ENCODE data around the gene PIK3C2G. TPM values are rescaled to one million over a fixed set of nuclear protein-coding genes. Genes with fewer than 3 reads are reported as not detected.

The PIK3C2G gene
- total RNA-seq, 1 donor from 2014 or later, result not detected

DNA sequence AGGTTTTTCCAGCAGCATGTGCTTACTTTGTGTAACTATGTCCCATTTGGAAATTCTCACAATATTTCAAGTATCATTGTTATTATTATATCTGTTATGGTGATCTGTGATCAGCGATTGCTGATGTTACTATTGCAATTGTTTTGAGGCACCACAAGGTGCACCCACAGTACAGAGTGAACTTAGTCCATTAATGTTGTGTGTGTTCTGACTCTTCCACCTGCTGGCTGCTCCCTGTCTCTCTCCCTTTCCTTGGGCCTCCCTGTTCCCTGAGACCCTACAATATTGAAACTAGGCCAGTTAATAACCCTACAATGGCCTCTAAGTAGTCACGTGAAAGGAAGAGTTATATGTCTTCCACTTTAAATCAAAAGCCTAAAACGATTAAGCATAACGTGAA, 153.9 kb downstream of the PIK3C2G start:
- intact Hi-C loops (cut with micrococcal nuclease), result no loop called here

DNA sequence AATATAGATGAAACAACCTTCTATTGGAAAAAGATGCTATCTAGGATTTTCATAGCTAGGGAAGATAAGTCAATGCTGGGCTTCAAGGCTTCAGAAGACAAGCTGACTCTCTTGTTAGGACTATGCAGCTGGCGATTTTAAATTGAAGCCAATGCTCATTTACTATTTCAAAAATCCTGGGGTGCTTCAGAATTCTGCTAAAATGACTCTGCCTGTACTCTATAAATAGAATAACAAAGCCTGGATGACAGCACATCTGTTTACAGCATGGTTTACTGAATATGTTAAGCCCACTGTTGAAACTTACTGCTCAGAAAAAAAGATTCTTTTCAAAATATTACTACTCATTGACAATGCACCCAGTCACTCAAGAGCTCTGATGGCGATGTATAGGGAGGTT, 155.1 kb downstream of the PIK3C2G start:
- intact Hi-C loops (cut with micrococcal nuclease), result no loop called here

DNA sequence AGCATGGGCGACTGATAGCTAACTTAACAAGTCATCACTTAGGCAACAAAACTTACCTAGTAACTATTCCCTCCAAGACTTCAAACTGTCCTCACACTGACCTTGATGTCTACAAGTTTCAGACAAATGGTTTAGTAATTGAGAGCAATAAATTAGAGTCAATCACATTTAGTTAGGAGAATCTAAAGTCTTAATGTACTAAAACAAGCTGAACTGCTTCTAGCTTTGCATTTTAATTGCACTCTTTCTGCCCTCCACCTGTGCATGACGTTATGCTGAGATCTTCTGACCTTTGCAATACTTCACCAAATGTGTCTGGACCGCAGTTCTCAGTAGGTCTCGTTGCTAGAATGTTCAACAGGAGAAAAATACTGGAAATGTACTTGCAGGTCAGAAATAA, 158.0 kb downstream of the PIK3C2G start:
- intact Hi-C loops (cut with micrococcal nuclease), result no loop called here

DNA sequence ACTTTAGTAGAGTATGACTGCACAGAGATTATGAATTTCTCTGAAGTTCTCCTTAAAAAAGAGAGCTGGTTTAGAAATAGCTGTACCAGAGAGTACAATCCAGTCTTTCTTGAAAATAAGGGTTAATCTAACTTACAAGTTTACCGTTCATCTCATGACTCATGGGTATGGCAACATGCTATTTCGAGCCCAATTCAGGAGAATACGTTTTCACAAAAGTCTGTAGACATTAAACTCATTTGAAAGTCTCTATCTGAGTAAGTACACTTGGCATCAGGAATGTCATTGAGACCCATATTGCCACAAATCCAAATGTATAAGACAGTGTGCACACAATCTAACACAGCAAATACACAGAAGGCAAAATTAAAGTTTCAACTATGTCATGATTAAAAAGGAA, 160.5 kb downstream of the PIK3C2G start:
- intact Hi-C loops (cut with micrococcal nuclease), result no loop called here

DNA sequence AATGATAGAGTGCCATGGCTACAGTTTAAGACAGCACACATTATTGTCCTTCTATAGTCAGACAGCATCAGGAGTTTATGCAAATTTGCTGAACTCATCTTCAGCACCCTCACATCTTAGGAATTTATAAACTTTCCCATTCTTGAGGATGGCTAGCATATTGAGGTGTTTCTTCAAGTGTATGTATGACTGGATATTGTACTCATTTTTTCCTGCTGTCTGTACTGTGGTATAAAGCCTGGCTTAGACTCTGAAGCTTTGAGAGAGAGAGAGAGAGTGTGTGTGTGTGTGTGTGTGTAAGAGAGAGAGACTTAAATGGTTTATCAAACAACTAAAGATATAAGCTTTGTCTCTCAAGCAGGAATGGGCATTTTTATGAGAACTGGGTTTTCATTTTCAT, 161.6 kb downstream of the PIK3C2G start:
- intact Hi-C loops (cut with micrococcal nuclease), result no loop called here

DNA sequence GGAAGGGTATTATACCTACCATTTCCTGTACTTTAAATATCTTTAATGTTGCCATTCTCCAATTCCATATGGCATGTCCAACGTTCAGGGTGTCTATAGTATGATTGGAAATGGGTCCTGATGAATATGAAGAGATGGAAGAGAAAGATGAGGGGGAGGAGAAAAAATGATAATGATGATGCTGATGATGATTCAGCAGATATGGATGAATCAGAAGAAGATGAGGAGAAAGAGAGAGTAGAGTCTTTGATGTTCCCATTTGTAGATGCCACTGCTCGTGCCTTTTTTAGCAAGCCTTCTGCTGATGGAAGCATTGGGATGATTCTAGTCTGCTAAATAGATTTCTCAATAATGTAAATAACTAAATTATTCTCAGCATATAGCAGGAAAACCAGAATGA, 163.5 kb downstream of the PIK3C2G start:
- intact Hi-C loops (cut with micrococcal nuclease), result no loop called here

DNA sequence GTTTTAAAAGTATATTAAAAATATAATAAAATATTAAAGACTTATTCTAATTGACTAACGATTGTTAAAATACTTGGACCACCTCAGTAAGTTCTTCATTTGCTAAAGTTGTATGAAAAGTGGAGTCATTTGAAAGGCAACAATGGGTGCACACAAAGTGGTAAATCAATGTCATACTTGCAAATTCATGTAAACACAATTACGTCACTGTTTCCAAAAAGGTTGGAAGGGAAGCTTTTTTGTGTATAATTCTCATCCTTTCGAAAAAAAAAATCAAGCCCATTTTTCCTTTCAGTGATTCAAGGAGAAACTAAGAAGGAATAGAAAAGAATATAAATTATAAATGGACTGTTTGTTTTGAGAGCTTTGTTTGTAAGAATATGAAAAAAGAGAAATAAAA, 166.2 kb downstream of the PIK3C2G start:
- intact Hi-C loops (cut with micrococcal nuclease), result no loop called here

DNA sequence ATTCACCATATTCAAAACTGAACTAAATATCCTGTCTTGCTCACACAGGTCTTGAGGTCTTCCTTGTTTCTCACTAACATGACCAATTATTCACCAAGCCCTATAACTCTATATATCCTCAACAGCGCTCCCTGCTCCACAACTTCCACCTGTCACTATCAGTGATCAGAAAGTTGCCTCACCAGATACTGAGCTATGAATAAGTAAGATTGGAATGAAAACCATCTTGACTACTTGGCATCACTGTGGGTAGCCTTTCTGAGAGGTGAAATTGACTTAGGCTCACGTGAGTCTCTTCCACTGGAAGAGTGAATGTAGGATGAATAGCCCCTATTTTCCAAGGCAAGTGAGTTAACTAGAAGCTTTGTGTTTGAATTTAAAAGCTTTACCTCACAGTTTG, 167.1 kb downstream of the PIK3C2G start:
- intact Hi-C loops (cut with micrococcal nuclease), result no loop called here

DNA sequence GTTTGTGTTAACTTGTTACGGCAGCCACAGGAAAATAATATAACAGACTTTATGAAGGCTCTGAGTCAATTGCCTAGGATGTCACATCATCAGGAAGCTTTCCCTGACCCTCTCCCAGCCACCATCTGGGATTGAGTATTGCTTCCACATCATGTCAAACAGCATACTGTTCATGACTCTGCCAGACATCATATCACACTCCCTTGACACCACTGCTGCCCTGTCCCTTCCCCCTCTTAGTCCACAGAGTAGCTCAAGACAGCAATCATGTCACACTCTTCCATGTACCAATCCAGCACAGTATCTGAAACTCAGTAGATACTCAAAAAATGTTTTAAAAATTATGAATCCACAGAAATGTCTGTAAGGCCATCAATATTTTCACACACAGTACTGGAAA, 168.0 kb downstream of the PIK3C2G start:
- intact Hi-C loops (cut with micrococcal nuclease), result no loop called here

DNA sequence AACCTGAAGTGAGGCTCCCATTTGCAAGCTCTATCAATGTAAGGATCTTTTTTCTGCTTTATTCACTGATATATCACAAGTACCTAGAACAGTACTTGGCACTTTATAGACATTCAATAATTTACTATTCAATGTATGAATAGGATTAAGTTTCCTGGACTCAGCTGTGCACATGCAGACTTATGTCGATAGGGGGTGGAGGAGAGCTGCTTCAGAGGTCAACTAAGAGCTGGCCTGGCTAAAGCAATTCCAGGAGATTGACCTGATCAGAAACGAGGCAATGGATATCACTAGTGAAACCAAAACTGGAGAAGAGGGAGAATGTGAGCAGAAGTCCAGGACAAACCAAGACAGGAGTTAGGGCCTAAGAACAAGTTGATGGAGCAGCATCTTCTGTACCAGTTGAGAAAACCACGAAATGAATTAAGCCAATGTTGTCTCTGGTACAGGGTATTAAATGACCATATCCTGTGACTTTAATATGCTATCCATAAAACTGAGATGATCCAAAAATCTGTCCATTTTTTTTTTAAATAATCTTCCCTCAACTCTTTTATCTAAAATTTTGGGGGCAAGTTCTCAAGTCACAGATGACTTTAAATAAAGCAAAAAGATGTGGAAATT, 169.2 kb downstream of the PIK3C2G start:
- intact Hi-C loops (cut with micrococcal nuclease), result loop anchor here (1.0 kb wide), 1 partner anchor 756 kb away; no protein-coding TSS in a partner anchor

DNA sequence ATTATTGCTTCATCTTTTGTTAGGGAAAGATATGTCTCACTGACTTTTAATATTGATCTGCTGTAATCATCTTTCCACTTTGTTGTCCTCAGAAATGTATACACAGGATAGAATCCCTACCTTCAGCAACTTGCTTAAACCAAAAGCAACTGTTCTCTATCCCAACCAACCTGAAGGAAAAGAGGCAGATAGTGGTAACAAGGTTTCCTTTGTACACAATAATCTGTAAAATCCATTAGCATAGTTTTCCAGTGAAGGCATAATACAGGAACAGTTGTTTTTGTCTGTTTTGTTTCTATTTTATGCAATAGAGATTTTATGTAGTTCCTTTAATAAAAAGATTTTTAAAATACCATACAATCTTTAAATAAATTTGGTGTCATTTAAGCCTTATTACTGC, 170.5 kb downstream of the PIK3C2G start:
- intact Hi-C loops (cut with micrococcal nuclease), result no loop called here

DNA sequence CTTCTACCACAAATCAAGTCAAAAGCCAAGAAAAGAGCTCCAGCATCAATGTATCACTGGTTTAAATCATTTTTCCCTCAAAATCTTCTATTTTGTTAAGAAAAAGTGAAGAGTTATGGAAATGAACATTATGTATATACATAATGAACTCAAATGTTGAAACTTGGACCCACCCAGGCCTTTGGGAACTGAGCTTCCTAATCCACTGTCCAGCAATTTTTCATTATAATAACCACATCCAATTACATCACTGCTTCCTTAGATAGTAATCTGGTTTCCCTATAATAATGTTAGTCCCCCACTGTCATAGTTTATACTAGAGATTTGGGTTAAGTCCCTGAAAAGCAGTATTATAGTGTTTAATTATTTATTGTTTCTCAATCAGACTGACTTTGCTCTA, 170.9 kb downstream of the PIK3C2G start:
- intact Hi-C loops (cut with micrococcal nuclease), result no loop called here

DNA sequence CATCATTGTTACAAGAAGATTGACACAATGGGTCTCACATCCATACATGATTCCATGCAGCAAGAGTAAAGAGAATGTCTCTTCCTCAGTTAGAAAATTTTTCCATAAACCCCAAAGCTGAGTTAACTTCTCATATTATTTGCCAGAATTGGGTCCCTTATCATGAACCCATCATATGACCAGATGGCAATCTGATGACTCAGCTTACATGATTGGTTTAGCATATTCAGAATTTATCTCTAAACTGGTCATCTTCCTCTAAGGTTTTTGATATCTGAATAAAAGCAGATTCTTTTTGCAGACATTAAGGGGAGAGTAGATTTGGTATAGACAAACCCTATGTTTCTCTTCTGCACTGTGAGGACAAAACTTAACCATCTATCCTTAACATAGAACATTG, 174.9 kb downstream of the PIK3C2G start:
- intact Hi-C loops (cut with micrococcal nuclease), result no loop called here

DNA sequence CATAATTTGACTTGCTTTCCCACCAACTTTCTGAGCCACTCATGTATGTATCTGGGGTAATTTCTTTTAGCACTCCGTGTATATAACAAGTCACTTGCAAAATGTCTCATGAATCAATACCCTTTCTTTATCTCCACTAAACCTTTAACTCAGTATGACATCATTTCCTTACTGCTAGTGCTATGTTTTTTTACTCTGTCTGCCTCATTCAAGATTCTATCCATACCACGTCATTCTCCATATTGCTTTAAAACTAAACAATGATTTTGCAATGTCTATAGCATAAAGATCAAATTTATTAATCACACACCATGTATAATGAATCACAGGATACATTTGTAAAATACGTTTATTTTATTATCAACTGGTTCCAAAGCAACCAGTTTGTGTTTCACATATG, 178.2 kb downstream of the PIK3C2G start:
- intact Hi-C loops (cut with micrococcal nuclease), result no loop called here

DNA sequence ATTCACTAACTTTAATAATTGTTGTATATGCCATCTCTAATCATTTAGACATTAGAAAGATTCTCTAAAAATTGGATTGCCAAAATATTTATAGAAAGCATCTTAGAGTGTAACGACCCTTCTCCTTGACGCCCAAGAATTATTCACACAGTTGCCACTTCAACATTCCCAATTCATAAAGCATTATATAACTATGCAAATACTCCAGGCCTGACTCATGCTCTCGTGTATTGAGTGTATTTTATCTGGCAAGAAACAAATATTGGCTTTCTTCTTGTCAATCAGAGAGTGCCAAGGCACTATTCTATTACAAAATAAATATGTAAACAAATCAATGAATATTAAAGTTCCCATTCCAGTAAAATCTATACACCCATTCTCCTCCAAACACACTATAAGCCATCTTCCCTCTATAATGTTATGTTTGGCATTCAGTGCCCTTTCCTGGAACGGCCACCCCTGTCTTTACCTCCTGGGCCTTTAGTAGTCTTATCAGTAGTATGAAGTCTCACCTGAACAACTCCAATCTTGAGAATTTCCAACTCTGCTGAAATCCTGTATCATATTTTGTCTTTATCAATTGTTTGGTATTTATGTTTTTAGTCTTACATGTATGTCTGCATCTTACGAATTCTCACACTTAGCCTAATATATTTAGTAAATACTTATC, 182.6 kb downstream of the PIK3C2G start:
- intact Hi-C loops (cut with micrococcal nuclease), result no loop called here

DNA sequence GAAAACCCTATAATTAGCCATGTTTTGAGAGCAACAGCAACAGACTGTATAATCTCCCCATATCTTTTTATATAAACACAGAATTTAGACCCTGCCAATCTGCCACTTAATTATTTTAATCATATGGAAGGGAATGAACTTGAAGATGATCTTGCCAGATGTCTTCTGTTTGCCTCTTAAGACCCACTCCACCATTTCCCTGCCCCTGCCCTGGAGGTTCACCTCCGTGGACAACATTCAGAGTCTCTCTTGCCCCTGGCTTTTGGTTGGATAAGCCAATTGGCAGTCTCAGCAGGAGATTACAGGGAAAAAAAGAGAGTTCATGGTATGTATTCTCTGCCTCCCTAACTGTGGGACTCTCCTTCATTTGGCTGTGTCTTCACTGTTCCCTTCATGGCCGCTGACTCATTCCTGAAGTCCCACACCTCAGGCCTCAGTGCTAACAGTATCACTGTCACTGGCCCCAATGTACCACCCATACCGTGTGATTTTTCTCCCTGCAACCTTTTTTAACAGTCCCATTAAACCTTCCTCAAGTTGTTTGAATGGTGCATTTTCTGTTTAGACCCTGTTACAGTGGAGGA, 184.8 kb downstream of the PIK3C2G start:
- intact Hi-C loops (cut with micrococcal nuclease), result loop anchor here (1.0 kb wide), 1 partner anchor 293 kb away; no protein-coding TSS in a partner anchor

DNA sequence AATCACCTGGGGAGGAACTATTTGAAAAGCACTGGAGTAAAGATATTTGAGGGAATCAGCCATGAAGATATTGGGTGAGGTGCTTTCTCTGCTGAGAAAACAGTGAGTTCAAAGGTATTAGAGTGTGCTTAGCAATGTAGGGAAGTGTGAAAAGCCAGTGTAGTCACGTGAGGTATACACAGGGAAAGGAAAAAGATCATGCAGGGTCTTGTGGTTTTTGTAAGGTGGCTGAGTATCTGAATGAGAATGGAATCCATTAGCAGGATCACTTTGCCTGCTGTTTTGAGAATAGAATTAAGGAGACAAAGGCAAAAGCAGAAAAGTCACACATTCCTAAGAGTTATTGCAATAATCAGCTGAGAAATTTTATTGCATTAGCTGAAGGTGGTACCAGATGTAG, 193.0 kb downstream of the PIK3C2G start:
- intact Hi-C loops (cut with micrococcal nuclease), result no loop called here

DNA sequence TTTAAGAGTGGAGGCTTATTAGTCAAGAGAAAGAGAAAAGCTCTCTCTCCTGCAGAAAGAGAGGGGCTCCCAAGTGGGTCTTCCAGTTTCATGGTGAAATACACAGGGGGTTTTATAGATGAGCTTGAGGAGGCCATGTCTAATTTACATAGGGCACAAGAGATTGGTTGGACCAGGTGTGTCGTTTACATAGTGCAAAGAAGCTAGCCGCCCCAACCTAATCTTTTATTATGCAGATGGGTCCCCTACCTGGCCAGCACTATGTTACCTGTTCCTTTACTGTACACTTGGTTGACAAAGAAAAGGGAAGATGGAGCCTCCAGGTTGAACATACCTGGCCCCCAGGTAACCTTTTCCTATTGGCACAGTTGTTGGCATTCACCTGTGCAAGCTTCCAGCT, 195.0 kb downstream of the PIK3C2G start:
- intact Hi-C loops (cut with micrococcal nuclease), result no loop called here

DNA sequence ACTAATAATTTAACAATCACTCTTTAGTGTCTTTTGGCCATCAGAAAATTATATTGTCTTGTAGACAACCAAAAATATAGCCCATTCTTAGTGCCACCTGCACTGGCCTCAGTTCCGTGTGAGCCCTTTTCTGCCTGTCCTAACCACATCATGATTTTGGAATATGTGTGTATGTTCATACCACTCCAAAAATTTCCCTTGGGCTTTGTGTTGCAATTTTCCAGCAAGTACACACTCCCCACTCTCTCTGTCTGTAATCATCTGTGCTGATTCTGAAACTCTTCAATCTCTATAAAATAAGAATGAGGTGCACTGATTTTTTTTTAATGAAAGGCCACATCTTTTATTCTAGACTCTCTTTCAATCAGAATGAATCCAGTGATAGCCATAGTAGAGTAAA, 196.0 kb downstream of the PIK3C2G start:
- intact Hi-C loops (cut with micrococcal nuclease), result no loop called here

DNA sequence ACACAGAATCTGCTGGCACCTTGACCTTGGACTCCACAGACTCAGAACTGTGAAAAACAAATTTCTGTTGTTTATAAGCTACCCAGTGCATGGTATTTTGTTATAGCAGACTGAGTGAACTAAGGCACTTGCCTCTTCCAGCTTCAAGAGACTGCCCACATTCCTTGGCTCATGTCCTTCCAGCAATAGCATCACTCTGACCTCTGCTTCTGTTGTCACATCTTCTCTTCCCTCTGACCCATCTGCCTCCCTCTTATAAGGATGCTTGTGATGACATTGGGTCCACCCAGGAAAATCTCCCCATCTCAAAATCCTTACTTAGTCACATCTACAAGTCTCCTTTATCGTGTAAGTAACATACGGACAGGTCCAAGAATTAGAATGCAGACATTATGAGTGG, 200.4 kb downstream of the PIK3C2G start:
- intact Hi-C loops (cut with micrococcal nuclease), result no loop called here

DNA sequence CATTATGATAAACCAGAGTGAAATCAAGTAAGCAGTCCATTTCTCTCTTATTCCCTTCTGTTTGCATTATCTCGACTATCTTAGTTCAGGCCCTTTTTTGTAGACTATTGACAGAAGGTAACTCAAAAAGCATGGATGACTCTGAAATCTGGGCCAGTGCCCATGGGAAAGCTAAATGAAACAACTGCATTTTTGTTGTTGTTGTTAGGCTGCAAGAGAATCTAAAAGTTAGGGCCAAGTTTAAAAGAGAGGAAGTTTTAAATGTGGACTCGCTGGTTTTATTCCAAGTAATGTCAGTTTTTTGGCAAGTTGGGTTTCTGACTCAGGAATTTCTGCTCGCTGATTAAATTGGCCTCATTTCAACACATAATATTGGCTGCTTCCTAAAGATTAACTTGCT, 201.1 kb downstream of the PIK3C2G start:
- intact Hi-C loops (cut with micrococcal nuclease), result no loop called here

DNA sequence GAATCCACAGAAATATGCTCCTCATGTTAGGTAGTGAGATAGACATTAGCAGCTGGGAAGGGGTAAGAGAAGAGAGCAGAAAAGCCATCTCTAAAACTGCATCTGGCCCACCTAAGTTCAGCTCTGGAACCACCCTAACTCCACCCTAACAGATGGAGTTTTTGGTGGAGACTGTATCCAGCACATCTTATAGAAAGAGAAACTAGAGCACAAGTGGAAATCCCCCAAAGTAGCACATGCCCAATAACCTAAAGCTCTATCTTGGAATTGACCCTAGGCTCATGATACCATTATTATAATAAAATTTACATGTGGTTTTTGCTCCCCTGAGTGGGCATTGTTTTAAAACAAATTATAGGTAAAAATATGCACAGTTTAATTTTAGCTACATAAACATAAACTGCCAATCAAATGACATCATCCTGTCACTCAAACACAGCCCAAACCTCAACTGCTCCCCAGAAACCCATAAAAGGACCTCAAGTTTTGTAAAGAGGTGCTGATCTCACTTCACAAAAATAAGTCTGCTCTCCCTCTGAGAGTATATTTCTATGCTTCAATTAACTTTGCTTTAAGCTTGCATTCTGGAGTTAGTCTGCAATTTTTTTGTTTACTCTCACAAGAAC, 206.4 kb downstream of the PIK3C2G start:
- intact Hi-C loops (cut with micrococcal nuclease), result no loop called here

Measured in T-helper 1 cell treated with Interleukin-12 subunit alpha and Interleukin-12 subunit beta and Interleukin-4 antibody, amounts not matched to agents 30 ng/mL and 1 ng/mL, for 36 hours (primary cell).